CD4-positive, alpha-beta T cell treated with Interleukin-17A for 4 hours (primary cell): Measurements from ENCODE around the gene MLPH.

Source experiments
- DNase-seq: peaks from one replicate; pipeline ENCODE4 v3.0.0-alpha.2; 2020; ENCODE audit warnings: mixed read lengths

The MLPH gene

GRCh38 chr2:237572021-237572741 is 85.1 kb downstream of the MLPH start:
- peak; percentile 93 for DNase-seq

- DNase-seq, result no peak
Observed at GRCh38 chr2:237572742-237573101, 85.7 kb downstream of the MLPH start.

GRCh38 chr2:237573721-237574415 is 86.8 kb downstream of the MLPH start:
- no peak for DNase-seq

GRCh38 chr2:237574467-237574866 is 87.4 kb downstream of the MLPH start:
- no peak for DNase-seq

- DNase-seq, result no peak
Observed at GRCh38 chr2:237574894-237575868, 88.1 kb downstream of the MLPH start.

GRCh38 chr2:237575869-237576862 is 89.1 kb downstream of the MLPH start:
- DNase-seq, result no peak

GRCh38 chr2:237576974-237577373 is 89.9 kb downstream of the MLPH start:
- no peak for DNase-seq

- DNase-seq, result no peak
Observed at GRCh38 chr2:237577458-237577857, 90.4 kb downstream of the MLPH start.

- DNase-seq, result no peak
Observed at GRCh38 chr2:237577956-237578870, 91.2 kb downstream of the MLPH start.

GRCh38 chr2:237581326-237581725 is 94.3 kb downstream of the MLPH start:
- DNase-seq, result no peak

GRCh38 chr2:237581751-237582746 is 95.0 kb downstream of the MLPH start:
- peak; percentile 44 for DNase-seq

GRCh38 chr2:237583385-237584295 is 96.6 kb downstream of the MLPH start:
- no peak for DNase-seq

GRCh38 chr2:237585590-237586221 is 98.7 kb downstream of the MLPH start:
- DNase-seq, result no peak

GRCh38 chr2:237588044-237588696 is 101.1 kb downstream of the MLPH start:
- DNase-seq, result no peak

- DNase-seq, result no peak
Observed at GRCh38 chr2:237590272-237591140, 103.5 kb downstream of the MLPH start, which contains the start of gene RAB17. Gene RAB17 (minus strand): TSS chr2:237590734. CDS start chr2:237586154, 4,580 bp downstream.
